IPS-NIHi7 (cell line): ENCODE results near the gene CYLD.

ENCODE experiments used
- DNase-seq: peaks from one replicate; pipeline ENCODE4 v3.0.0; 2012; ENCODE audit warnings: mixed read lengths; ENCODE audit errors: extremely low spot score

The CYLD gene

GRCh38 chr16:50842589-50842988 lies 100.7 kb downstream of the CYLD start:
- DNase-seq: no peak

GRCh38 chr16:50844840-50845239 lies 103.0 kb downstream of the CYLD start:
- no peak for DNase-seq

- no peak for DNase-seq
Observed at GRCh38 chr16:50845296-50845695, 103.4 kb downstream of the CYLD start.

GRCh38 chr16:50846511-50846910 lies 104.6 kb downstream of the CYLD start:
- no peak for DNase-seq

- no peak for DNase-seq
Observed at GRCh38 chr16:50847166-50847565, 105.3 kb downstream of the CYLD start.

GRCh38 chr16:50848755-50849514 lies 107.0 kb downstream of the CYLD start:
- no peak for DNase-seq
